K562 (cell line): ENCODE measurements around the gene OBSL1. TPM values are rescaled to one million over a fixed set of nuclear protein-coding genes. Genes with fewer than 3 reads are reported as not detected.

Experiments
- ATAC-seq: fragments of 200-7000 bp; cut with Tn5 transposase; 3 replicates; pipeline ENCODE4 v1.9.1; 2020; ENCODE audit warnings: moderate library complexity
- BruUV-seq: library from RNA; stranded (reverse); fragments of 400-500 nt; replicated peaks from 2 replicates; lab custom pipeline; 2021; lab: Mats Ljungman, UMichigan
- CTCF ChIA-PET: fragments of 300-600 bp; formaldehyde crosslinking; extraction: SDS; loops from one replicate; lab custom pipeline; 2021; ENCODE audit warnings: low intra/inter-chr PET ratio; lab: Yijun Ruan, JAX
- POLR2A ChIA-PET: fragments of 300-600, 350-650 bp; sonication (Branson Sonifier 250); formaldehyde crosslinking; extraction: SDS; loops from one replicate; lab custom pipeline; 2021; ENCODE audit warnings: antibody characterized with exemption, inconsistent platforms; lab: Yijun Ruan, JAX
- DNase-seq, 4 experiments: peaks; one replicate each; pipeline versions ENCODE4 v3.0.0 to v3.0.0-alpha.2; 2011 to 2018; ENCODE audit warnings: low spot score in 3 of 4, mixed read lengths in 3 of 4; ENCODE audit errors: extremely low read depth in 1 of 4
- FAIRE-seq: peaks from 2 replicates; lab custom pipeline; 2011; peaks lifted over from hg19 to GRCh38; lab: Jason Lieb, UNC
- H2AFZ ChIP-seq: 2 replicates; pipeline ENCODE4 v1.6.0; 2011; ENCODE audit warnings: low read depth, low read length, control low read depth, inconsistent platforms
- H3K27ac ChIP-seq: fragments of 200-600 bp; 3 replicates; pipeline ENCODE4 v1.8.0; 2011; ENCODE audit warnings: low read depth, mild to moderate bottlenecking, control low read depth, inconsistent platforms, low read length, moderate library complexity, mixed read lengths; ENCODE audit errors: extremely low read depth
- H3K27me3 ChIP-seq, 2 experiments: fragments of 300-600 bp in 1 of 2; 2 replicates in 1 of 2; 3 replicates in 1 of 2; pipeline versions ENCODE4 v1.6.0 to v1.8.0; 2011; ENCODE audit warnings: inconsistent platforms in 2 of 2, low read length in 2 of 2, mild to moderate bottlenecking in 1 of 2, mixed read lengths in 1 of 2, moderate library complexity in 1 of 2; ENCODE audit not compliant: control insufficient read depth in 2 of 2, insufficient read depth in 2 of 2
- H3K36me3 ChIP-seq: fragments of 300-600 bp; 3 replicates; pipeline ENCODE4 v1.8.0; 2011; ENCODE audit warnings: mild to moderate bottlenecking, low read length, inconsistent platforms; ENCODE audit not compliant: control insufficient read depth, insufficient read depth
- H3K4me1 ChIP-seq, 2 experiments: fragments of 200-600 bp in 1 of 2; replicated peaks in 1 of 2; 2 replicates in 1 of 2; 3 replicates in 1 of 2; pipeline versions ENCODE4 v1.5.1 to v1.8.0; 2011; ENCODE audit warnings: inconsistent platforms in 2 of 2, low read length in 2 of 2, mild to moderate bottlenecking in 1 of 2, mixed read lengths in 1 of 2, moderate library complexity in 1 of 2; ENCODE audit not compliant: control insufficient read depth in 2 of 2, insufficient read depth in 2 of 2
- H3K4me2 ChIP-seq: 2 replicates; pipeline ENCODE4 v1.6.1; 2011; ENCODE audit warnings: low read length, control low read depth, inconsistent platforms, mixed read lengths; ENCODE audit not compliant: insufficient read depth
- H3K4me3 ChIP-seq: fragments of 200-600 bp; sonication (generic), shearing (Covaris generic); 2 replicates; pipeline ENCODE4 v1.5.1; 2016; ENCODE audit warnings: control low read depth, inconsistent platforms
- H3K79me2 ChIP-seq: fragments of 200-600 bp; 3 replicates; pipeline ENCODE4 v1.8.0; 2011; ENCODE audit warnings: low read length, inconsistent platforms; ENCODE audit not compliant: control insufficient read depth, insufficient read depth
- H3K9ac ChIP-seq, 2 experiments: 2 replicates each; pipeline versions ENCODE4 v1.6.0 to v1.6.1; 2011; ENCODE audit warnings: low read depth in 2 of 2, low read length in 2 of 2, control low read depth in 1 of 2, inconsistent platforms in 1 of 2, mild to moderate bottlenecking in 1 of 2, mixed read lengths in 1 of 2; ENCODE audit not compliant: insufficient read depth in 1 of 2
- H3K9me1 ChIP-seq: one replicate; pipeline ENCODE4 v1.6.0; 2011; ENCODE audit warnings: inconsistent platforms, mild to moderate bottlenecking, low read length, moderate library complexity; ENCODE audit not compliant: control insufficient read depth, insufficient read depth
- H3K9me3 ChIP-seq: replicated peaks from 2 replicates; pipeline ENCODE4 v1.5.1; 2011; ENCODE audit warnings: low read depth, low read length, inconsistent platforms; ENCODE audit not compliant: control insufficient read depth, insufficient read depth
- H4K20me1 ChIP-seq: replicated peaks from 2 replicates; pipeline ENCODE4 v1.6.1; 2011; ENCODE audit warnings: low read length, inconsistent platforms, mixed read lengths; ENCODE audit not compliant: control insufficient read depth, insufficient read depth
- CREB1 ChIP-seq, 2 experiments: sonication (generic) in 1 of 2; formaldehyde crosslinking in 1 of 2; IDR thresholded peaks; 2 replicates each; pipeline versions ENCODE4 v1.6.1 to v1.8.0; 2012 to 2022; ENCODE audit warnings: inconsistent platforms in 1 of 2, mild to moderate bottlenecking in 1 of 2, missing genetic modification reagents in 1 of 2, moderate library complexity in 1 of 2
- HNRNPUL1 ChIP-seq: fragments of 200-400 bp; formaldehyde crosslinking; IDR thresholded peaks from 2 replicates; pipeline ENCODE4 v1.6.1; 2017; ENCODE audit warnings: low read length
- ZNF324 ChIP-seq: fragments of 250-450 bp; sonication (Bioruptor Pico); IDR thresholded peaks from 2 replicates; pipeline ENCODE4 v1.4.0; 2020; ENCODE audit warnings: mild to moderate bottlenecking
- ZNF512 ChIP-seq: IDR thresholded peaks from 2 replicates; pipeline ENCODE4 v1.6.1; 2016; ENCODE audit warnings: missing genetic modification characterization, missing compliant biosample characterization
- WGBS: fragments of 100-300 bp; shearing (Covaris generic); methylation state at CpG from one replicate; pipeline ENCODE4 v1.1.6; 2016; ENCODE audit warnings: low coverage, mixed read lengths; ENCODE audit not compliant: insufficient coverage; ENCODE audit errors: missing lambda C conversion rate; 5-methylcytosine and 5-hydroxymethylcytosine counted together
- in situ Hi-C: fragments of 300-500 bp; cut with MboI; formaldehyde crosslinking; loops from 4 replicates; pipeline ENCODE4 v1.15.0; 2018; ENCODE audit warnings: inconsistent platforms, mixed read lengths
- intact Hi-C: fragments of 100-400 bp; cut with micrococcal nuclease; formaldehyde crosslinking; loops from 2 replicates; pipeline ENCODE4 v1.14.2; 2022
- polyA plus RNA-seq, 8 experiments: library from polyadenylated mRNA; depleted of rRNA in 4 of 8; stranded (reverse) in 5 of 8; unstranded in 3 of 8; fragments of >200 nt; fragmentation: Nextera tagmentation in 2 of 8; fragmentation: Illumina TruSeq in 1 of 8; extraction: Ambion mirVana in 2 of 8; extraction: Trizol in 1 of 8; gene quantifications; 2 replicates each; pipeline versions ENCODE4 v1.2.1 to v1.2.3, GENCODE V29; 2011 to 2014; ENCODE audit warnings: inconsistent platforms in 1 of 8, missing spikeins in 1 of 8
- total RNA-seq, 7 experiments: library from RNA; depleted of rRNA in 6 of 7; stranded (reverse); fragments of >200 nt in 6 of 7; fragmentation: Illumina TruSeq in 2 of 7; extraction: Trizol in 2 of 7; gene quantifications; 2 replicates each; pipeline versions ENCODE4 v1.2.1 to v1.2.3, GENCODE V29; 2011 to 2021; ENCODE audit warnings: low replicate concordance in 1 of 7

OBSL1 gene
- total and polyA plus RNA-seq, 9 of the 15 experiments (the other 6 are each of a cell fraction or from before 2014, with no cell fraction given), result 1.2 to 26.6 (median 8.6) TPM

GRCh38 chr2:219555956-219556355 is 15.4 kb downstream of the OBSL1 start:
- no peaks in the 10 kb centered on the region for H3K79me2 ChIP-seq
- no peaks in the 10 kb centered on the region for H4K20me1 ChIP-seq
- ChIA-PET CTCF (no interaction called here), POLR2A (no interaction called here)
- no peak for FAIRE-seq
- H3K4me2 ChIP-seq, result no peak overlapping the region
- H3K9ac ChIP-seq, result no peak overlapping the region
- no peak overlapping the region for H2AFZ ChIP-seq
- peaks cover 6 to 54% of the 10 kb centered on the region in 2 experiments; a peak in 3 of 5 replicates for H3K4me1 ChIP-seq
- H3K9me1 ChIP-seq, result no peaks in the 10 kb centered on the region
- H3K9me3 ChIP-seq, result no peaks in the 10 kb centered on the region
- DNase-seq, result no peak
- no peaks in the 10 kb centered on the region for H3K36me3 ChIP-seq
- intact Hi-C loops, result no loop called here
- peaks cover 0 to 8% of the 10 kb centered on the region in 2 experiments; a peak in 3 of 5 replicates for H3K27me3 ChIP-seq
- 34% methylated on average over 10 of the region's 20 CpGs for WGBS
- BruUV-seq, result no TSS peak
- TF ChIP-seq HNRNPUL1 (no peak), CREB1 (IDR thresholded peaks at IDR 0.05) (no peak), CREB1 (CRISPR knock-in tag; IDR thresholded peaks at IDR 0.05) (no peak), ZNF324 (CRISPR knock-in tag) (no peak), ZNF512 (tag) (no peak)
- in situ Hi-C loops, result no loop called here
- no peak for ATAC-seq
- H3K27ac ChIP-seq, result no peak overlapping the region
- no peak overlapping the region for H3K4me3 ChIP-seq
